ENCODE measurements around the gene ZNF668. TPM values are rescaled to one million over a fixed set of nuclear protein-coding genes. Genes with fewer than 3 reads are reported as not detected.

ZNF668 gene
- total and polyA plus RNA-seq, 2 of the 4 experiments (the other 2 are of a cell fraction) = 4.5 to 11.6 TPM

GRCh38 chr16:31052114-31052513 lies 21.9 kb downstream of the ZNF668 start:
- H3K23ac ChIP-seq (ENCODE audit: low read depth, low read length) = peak overlapping the region; percentile 88; the same call in 1 of the 2 replicates
- dilution Hi-C loops (cut with HindIII; ENCODE audit: low sequenced_read_pairs, unreplicated experiment) (no loop called here), intact Hi-C loops (cut with micrococcal nuclease) (no loop called here), in situ Hi-C loops (cut with MboI; ENCODE audit: low sequenced_read_pairs) (no loop called here)
- H4K5ac ChIP-seq (ENCODE audit: low read depth, low read length) = peak overlapping the region; percentile 54; the same call in 1 of the 2 replicates
- H3K9me3 ChIP-seq (ENCODE audit: control insufficient read depth, insufficient read depth, low read length) = no peaks in the 10 kb centered on the region
- DNase-seq (peak; percentile 97), ATAC-seq (ENCODE audit: low read depth) (peak; percentile 98)
- peak overlapping the region; percentile 54 for H3K27ac ChIP-seq (ENCODE audit: insufficient read depth, low read length)
- peak overlapping the region; percentile 75; the same call in 1 of the 2 replicates for H4K91ac ChIP-seq (ENCODE audit: insufficient read depth, low read depth, low read length)
- H4K8ac ChIP-seq (ENCODE audit: low read depth in 2 of 2, low read length in 2 of 2) = peak overlapping the region; percentile 26 to 95; a peak in 3 of 4 replicates
- no CpG with 5 or more reads among the region's 2 CpGs for WGBS, 2 experiments (ENCODE audit: extremely low coverage in 2 of 2, insufficient read length in 1 of 2)
- H2BK120ac ChIP-seq (ENCODE audit: low read depth, low read length) = peak overlapping the region; percentile 88
- H3K9ac ChIP-seq (ENCODE audit: low read depth, low read length) = no peak overlapping the region
- H2BK15ac ChIP-seq (ENCODE audit: low read depth, low read length) = peak overlapping the region; percentile 18; the same call in 1 of the 3 replicates
- peak overlapping the region; percentile 25; the same call in 1 of the 2 replicates for H2AK5ac ChIP-seq (ENCODE audit: low read depth, low read length)
- H3K4me2 ChIP-seq (ENCODE audit: low read depth, low read length) = peak overlapping the region; percentile 35; the same call in 1 of the 2 replicates
- no peaks in the 10 kb centered on the region for H3K36me3 ChIP-seq (ENCODE audit: control insufficient read depth, insufficient read depth, low read length)
- H3K4me1 ChIP-seq (ENCODE audit: control insufficient read depth, insufficient read depth, low read length) = peaks cover 2% of the 10 kb centered on the region; the same call in 1 of the 2 replicates
- no TSS peak for BruUV-seq (replicated peaks)
- peaks cover 7% of the 10 kb centered on the region for H3K9me1 ChIP-seq (ENCODE audit: insufficient read depth, low read length)
- H2AK9ac ChIP-seq (replicated peaks; ENCODE audit: low read depth, low read length, poor library complexity) = peak overlapping the region; percentile 43
- H3K27me3 ChIP-seq (ENCODE audit: control insufficient read depth, insufficient read depth, low read length) = no peaks in the 10 kb centered on the region
- CTCF ChIA-PET = interaction anchor here (0.6 kb wide), 2 partner anchors 11 to 25 kb away, joined by 3 to 4 read pairs; no protein-coding TSS in a partner anchor
- 0 out of 2 replicates have a peak overlapping the region, but pooled peaks have one; percentile 13 for H3K56ac ChIP-seq (ENCODE audit: extremely low read depth, insufficient read depth, low read length)
- H2BK5ac ChIP-seq (ENCODE audit: low read depth, low read length, poor library complexity, severe bottlenecking) = peak overlapping the region; percentile 84
- no peaks in the 10 kb centered on the region; the same call in 1 of the 2 replicates for H4K20me1 ChIP-seq (ENCODE audit: insufficient read depth, low read length)
- H2AFZ ChIP-seq (replicated peaks; ENCODE audit: low read length, poor library complexity) = peak overlapping the region; percentile 69
- POLR2A ChIA-PET (ENCODE audit: unreplicated experiment) = no interaction called here
- peak overlapping the region; percentile 65 for H3K18ac ChIP-seq (ENCODE audit: low read depth, low read length)
- H2BK20ac ChIP-seq (ENCODE audit: low read depth, low read length) = peak overlapping the region; percentile 81; the same call in 1 of the 2 replicates
- H3K79me1 ChIP-seq (ENCODE audit: low read depth in 1 of 2, low read length in 2 of 2) = peaks cover 0 to 6% of the 10 kb centered on the region in 2 experiments; a peak in 2 of 4 replicates
- peak overlapping the region; percentile 81 for H3K4ac ChIP-seq (ENCODE audit: low read depth, low read length)
- peak overlapping the region; percentile 84 for H3K14ac ChIP-seq (replicated peaks; ENCODE audit: low read depth, low read length)
- H3K4me3 ChIP-seq (ENCODE audit: insufficient read depth, low read depth, low read length) = no peak overlapping the region
- TF ChIP-seq RAD21 (IDR thresholded peaks at IDR 0.05; ENCODE audit: low read length) = no peak; the same call in 1 of the 2 replicates
- no peak for TF ChIP-seq MAFK (IDR thresholded peaks at IDR 0.05; ENCODE audit: low read depth, low read length)
- TF ChIP-seq NFE2L2 (IDR thresholded peaks at IDR 0.05; ENCODE audit: low read depth, low read length) = no peak
- TF ChIP-seq RCOR1 (IDR thresholded peaks at IDR 0.05; ENCODE audit: insufficient replicate concordance, low read length) = peak; percentile 29
- peak; percentile 28; the same call in 1 of the 2 replicates for TF ChIP-seq MAZ (IDR thresholded peaks at IDR 0.05; ENCODE audit: borderline replicate concordance, low read depth, low read length)
- peak; percentile 31; the same call in 1 of the 2 replicates for TF ChIP-seq POLR2A (IDR thresholded peaks at IDR 0.05; ENCODE audit: low read depth, low read length)
- no peak for TF ChIP-seq CTCF (conservative IDR thresholded peaks at IDR 0.05; ENCODE audit: low read depth, low read length)
- TF ChIP-seq MXI1 (IDR thresholded peaks at IDR 0.05; ENCODE audit: borderline replicate concordance, low read depth, low read length) = no peak
- TF ChIP-seq USF2 (IDR thresholded peaks at IDR 0.05; ENCODE audit: low read depth, low read length) = peak; percentile 84
- TF ChIP-seq CEBPB (IDR thresholded peaks at IDR 0.05; ENCODE audit: low read depth, low read length) = no peak
- 0 out of 2 replicates have a peak, but pooled peaks have one; percentile 18 for TF ChIP-seq BHLHE40 (IDR thresholded peaks at IDR 0.05; ENCODE audit: low read depth, low read length)
- no peak for TF ChIP-seq SMC3 (IDR thresholded peaks at IDR 0.05; ENCODE audit: low read depth, low read length)
- no peak for TF ChIP-seq RFX5 (IDR thresholded peaks at IDR 0.05; ENCODE audit: low read depth, low read length)
- TF ChIP-seq ELK1 (IDR thresholded peaks at IDR 0.05; ENCODE audit: borderline replicate concordance, low read depth, low read length) = no peak
- no peak for TF ChIP-seq CHD1 (IDR thresholded peaks at IDR 0.05; ENCODE audit: low read depth, low read length)

All from IMR-90 (cell line).